Thyroid gland (tissue), 4 donors: ENCODE results near the gene RPL21.

Experiments used
- POLR2A ChIP-seq, 2 donors: fragments of 450-650 bp; IDR thresholded peaks; one replicate each; pipeline ENCODE4 v1.6.1; 2017; ENCODE audit warnings: antibody characterized with exemption in 2 of 2, mild to moderate bottlenecking in 2 of 2, moderate library complexity in 1 of 2
- TF ChIP-seq, protein P1 (sequence below), 6 experiments: fragments of 200-600 bp in 3 of 6; fragments of 450-650 bp in 3 of 6; sonication (generic) in 3 of 6; IDR thresholded peaks; one replicate each; pipeline ENCODE4 v1.5.1; 2016 to 2019; ENCODE audit warnings: antibody characterized with exemption in 6 of 6, mild to moderate bottlenecking in 2 of 6, inconsistent platforms in 1 of 6, moderate library complexity in 1 of 6

DNA sequence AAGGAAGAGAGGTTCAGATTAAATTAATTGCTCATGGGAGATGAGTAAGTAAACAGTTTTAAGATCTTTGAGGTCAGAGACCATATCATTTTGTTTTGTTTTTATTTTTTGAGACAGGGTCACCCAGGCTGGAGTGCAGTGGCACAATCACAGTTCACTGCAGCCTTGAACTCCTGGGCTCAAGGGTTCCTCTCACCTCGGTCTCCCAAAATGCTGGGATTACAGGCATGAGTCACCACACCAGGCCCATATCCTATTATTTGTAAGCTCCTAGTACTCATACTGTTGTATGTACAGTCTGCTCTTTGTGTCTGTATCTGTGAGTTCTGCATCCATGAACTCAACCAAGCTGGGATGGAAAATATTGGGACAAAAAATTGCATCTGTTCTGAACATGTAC is 13.3 kb downstream of the RPL21 start:
- TF ChIP-seq, protein P1, sequence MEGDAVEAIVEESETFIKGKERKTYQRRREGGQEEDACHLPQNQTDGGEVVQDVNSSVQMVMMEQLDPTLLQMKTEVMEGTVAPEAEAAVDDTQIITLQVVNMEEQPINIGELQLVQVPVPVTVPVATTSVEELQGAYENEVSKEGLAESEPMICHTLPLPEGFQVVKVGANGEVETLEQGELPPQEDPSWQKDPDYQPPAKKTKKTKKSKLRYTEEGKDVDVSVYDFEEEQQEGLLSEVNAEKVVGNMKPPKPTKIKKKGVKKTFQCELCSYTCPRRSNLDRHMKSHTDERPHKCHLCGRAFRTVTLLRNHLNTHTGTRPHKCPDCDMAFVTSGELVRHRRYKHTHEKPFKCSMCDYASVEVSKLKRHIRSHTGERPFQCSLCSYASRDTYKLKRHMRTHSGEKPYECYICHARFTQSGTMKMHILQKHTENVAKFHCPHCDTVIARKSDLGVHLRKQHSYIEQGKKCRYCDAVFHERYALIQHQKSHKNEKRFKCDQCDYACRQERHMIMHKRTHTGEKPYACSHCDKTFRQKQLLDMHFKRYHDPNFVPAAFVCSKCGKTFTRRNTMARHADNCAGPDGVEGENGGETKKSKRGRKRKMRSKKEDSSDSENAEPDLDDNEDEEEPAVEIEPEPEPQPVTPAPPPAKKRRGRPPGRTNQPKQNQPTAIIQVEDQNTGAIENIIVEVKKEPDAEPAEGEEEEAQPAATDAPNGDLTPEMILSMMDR (IDR thresholded peaks at IDR 0.05) = no peak
- no peak for TF ChIP-seq POLR2A (IDR thresholded peaks at IDR 0.05)
